Hippocampal formation (tissue), 2 donors: ENCODE results near the gene DNM1.
A peak's percentile ranks its signal among the peaks of the same experiment; 100 is the strongest.
"Not testable (repeated sequence)": the region's sequence is repeated elsewhere in the genome, so short reads cannot be mapped to it uniquely, and the experiment has no call there.

ENCODE experiments used
- DNase-seq, 2 donors: peaks; one replicate each; lab custom pipeline; 2025; lab: John Stamatoyannopoulos, UW

Gene DNM1

GRCh38 chr9:128225770-128226411 lies 22.7 kb downstream of the DNM1 start:
- DNase-seq = no peak

GRCh38 chr9:128226412-128226801 lies 23.2 kb downstream of the DNM1 start:
- no peak for DNase-seq

DNA sequence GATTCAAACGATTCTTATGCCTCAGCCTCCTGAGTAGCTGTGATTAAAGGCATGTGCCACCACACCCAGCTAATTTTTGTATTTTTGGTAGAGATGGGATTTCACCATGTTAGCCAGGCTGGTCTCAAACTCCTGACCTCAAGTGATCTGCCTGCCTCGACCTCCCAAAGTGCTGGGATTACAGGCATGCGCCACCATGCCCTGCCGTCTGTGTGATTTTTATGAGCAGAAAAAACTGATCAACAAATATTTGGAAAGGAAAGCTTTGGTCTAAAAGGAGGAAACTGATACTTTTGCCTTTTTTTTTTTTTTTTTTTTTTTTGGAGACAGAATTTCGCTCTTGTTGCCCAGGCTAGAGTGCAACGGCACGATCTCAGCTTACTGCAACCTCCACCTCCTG lies 27.7 kb downstream of the DNM1 start:
- not testable (repeated sequence) for DNase-seq

GRCh38 chr9:128231638-128232527 lies 28.7 kb downstream of the DNM1 start:
- no peak for DNase-seq

DNA sequence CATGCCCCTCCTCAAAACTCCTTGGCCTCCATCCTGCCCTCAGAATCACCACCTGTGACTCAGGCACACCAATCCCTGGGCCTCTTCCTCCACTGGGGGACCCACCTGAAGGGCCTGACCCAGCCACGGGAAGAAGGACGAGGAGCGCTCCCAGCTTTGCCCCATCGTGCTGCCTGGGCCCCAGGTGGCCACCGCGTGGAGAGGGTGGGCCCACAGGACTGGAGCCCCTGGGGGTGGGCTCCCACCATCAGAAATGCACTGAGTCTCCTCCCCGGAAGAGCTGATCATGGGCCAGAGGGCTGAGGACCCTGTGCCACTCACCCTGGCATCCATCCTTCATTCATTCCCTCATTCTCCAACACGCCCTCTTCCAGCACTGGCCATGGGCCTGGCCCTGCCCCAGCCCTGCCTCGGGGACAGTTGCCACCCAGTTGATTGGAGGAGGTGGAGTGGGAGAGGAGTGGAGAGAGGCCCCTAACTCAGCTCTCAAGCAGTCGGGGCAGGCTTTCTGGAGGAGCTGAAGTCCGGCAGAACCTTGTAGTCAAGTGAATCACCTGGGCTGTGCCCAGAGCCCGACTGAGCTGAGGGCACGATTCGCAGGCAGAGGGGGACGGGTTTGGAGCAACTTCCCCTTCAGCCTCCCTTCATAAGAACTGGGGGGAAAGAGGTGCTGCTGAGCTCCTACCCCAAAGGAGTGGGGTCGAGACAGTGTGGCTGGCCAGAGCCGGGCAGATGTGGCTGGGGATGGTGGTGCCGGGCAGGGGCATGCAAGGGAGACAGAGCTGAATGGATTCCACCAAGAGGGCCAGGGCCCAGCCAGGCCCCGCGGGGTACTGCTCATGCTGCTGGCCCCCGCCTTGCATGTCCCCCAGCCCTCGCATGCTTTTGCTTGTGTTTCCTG lies 29.6 kb downstream of the DNM1 start:
- DNase-seq = no peak

DNA sequence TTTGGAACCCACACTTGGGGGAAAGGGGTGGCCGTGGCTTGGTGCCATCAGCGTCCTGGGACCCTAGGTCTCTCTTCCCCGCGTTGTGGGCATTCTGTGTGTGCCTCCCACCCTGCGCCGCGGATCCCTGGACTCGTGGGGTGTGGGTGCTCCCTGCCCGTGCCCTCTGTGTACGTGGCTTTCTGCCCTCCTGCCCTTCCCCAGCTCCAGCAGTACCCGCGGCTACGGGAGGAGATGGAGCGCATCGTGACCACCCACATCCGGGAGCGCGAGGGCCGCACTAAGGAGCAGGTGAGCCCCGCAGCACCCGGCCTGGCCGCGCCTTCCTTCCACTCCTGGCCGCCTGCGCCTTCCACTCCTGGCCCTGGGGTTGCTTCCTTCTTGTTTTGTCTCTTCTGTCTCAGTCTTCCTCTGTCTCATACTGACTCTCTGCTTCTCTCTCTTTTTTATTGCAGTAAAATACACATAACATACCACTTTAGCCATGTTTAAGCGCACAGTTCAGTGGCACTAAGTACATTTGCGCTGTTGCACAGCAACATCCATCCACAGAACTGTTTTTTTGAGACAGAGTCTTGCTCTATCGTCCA lies 30.7 kb downstream of the DNM1 start:
- no peak for DNase-seq

DNA sequence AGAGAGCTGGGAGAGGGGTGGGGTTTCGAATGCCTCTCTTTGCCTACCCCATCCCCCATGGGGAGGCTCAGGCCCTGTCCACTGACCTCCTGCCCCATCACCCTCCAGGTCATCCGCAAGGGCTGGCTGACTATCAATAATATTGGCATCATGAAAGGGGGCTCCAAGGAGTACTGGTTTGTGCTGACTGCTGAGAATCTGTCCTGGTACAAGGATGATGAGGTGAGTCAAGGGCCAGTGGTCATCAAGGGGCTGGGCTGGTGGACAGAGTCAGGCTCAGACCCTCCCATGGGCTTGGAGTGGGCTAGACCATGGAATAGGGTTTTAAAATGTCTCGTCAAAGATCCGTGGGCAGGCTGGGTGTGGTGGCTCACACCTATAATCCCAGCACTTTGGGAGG lies 38.9 kb downstream of the DNM1 start:
- DNase-seq = no peak

DNA sequence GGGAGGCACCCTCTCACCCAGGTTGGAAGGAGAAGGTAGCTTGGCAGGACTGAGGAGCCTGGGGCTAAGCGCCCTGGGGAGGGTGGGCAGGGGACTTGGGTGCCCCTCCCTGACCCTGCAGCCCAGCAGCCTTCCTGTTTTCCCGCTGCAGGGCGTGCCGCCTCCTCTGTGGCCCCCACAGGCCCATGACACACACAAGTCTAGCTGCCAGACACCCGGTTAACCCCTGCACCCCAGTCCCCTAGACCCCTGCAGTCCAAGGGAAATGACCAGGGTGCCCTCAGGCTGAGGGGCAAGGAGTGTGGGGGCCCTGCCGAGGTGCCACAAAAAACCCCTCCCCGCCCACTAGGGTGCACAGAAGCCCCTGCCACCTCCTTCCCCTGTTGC lies 39.6 kb downstream of the DNM1 start:
- DNase-seq = no peak

DNA sequence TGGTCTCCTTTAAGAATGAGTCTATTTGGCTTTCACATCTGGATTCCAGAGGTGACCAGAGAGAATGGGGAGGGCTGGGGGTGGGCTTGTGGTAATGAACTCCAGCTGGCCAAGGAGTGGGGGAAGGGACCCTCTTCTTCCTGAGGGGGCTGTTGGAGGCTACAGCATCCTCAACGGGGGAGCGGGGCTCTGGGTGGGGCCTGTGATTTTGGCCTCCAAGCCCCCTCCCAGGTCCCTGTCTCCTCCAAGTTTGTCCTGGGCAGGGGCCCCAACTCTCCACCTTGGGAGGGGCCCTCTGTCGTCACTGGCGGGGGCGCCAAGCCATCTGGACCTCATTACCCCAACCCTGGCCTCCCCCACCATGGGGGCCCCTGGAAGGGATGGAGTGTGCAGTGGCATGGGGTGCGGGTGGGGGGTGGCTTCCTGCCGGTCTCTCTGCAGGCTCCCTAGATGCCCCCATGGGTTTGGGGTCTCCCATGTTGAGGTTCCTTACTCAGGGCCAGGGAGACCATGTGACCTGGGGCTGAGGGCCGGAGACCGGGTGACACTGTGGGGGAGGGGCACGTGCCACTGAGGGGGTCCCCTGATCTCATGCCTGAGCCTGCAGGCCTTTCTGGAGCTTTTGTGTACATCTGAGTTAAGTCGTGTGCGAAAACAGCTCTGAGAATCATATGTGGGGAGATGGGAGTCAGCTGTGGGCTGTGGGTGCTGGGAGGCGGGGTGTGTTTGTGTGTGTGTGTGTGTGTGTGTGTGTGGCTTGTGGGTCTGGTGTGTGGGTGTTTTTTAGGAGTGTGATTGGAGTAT lies 40.2 kb downstream of the DNM1 start:
- no peak for DNase-seq

GRCh38 chr9:128244091-128244836 lies 41.1 kb downstream of the DNM1 start:
- DNase-seq = no peak

- DNase-seq = no peak
These were observed 41.7 kb downstream of the DNM1 start for GRCh38 chr9:128244837-128245231.

- no peak for DNase-seq
These were observed 42.4 kb downstream of the DNM1 start for GRCh38 chr9:128245421-128246151.

- DNase-seq = no peak
These were observed 43.3 kb downstream of the DNM1 start for GRCh38 chr9:128246471-128246870.

DNA sequence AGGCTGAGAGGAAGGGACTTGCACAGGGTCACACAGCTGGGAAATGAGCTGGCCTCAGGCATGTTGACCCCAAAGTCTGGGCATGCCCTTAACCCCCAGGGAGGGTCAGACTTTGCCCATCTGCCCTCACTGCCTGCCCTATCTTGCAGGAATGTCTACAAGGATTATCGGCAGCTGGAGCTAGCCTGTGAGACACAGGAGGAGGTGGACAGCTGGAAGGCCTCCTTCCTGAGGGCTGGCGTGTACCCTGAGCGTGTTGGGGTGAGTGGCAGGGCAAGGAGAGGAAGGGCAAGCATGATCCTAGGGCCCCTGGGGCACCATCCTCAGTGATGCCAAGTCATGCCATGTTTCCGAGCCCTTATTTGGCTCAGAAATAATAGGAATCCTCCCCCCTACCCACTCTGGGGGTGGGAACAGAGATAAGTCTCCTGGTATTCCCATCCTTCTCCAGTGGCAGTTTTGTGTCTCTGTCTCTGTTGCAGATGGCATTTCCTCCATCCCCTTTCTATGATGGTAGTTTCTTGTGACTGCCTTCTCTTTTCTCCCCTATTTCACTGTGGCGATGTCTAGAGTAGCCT lies 44.1 kb downstream of the DNM1 start:
- DNase-seq = no peak

- no peak for DNase-seq
These were observed 46.4 kb downstream of the DNM1 start for GRCh38 chr9:128249558-128249907.

DNA sequence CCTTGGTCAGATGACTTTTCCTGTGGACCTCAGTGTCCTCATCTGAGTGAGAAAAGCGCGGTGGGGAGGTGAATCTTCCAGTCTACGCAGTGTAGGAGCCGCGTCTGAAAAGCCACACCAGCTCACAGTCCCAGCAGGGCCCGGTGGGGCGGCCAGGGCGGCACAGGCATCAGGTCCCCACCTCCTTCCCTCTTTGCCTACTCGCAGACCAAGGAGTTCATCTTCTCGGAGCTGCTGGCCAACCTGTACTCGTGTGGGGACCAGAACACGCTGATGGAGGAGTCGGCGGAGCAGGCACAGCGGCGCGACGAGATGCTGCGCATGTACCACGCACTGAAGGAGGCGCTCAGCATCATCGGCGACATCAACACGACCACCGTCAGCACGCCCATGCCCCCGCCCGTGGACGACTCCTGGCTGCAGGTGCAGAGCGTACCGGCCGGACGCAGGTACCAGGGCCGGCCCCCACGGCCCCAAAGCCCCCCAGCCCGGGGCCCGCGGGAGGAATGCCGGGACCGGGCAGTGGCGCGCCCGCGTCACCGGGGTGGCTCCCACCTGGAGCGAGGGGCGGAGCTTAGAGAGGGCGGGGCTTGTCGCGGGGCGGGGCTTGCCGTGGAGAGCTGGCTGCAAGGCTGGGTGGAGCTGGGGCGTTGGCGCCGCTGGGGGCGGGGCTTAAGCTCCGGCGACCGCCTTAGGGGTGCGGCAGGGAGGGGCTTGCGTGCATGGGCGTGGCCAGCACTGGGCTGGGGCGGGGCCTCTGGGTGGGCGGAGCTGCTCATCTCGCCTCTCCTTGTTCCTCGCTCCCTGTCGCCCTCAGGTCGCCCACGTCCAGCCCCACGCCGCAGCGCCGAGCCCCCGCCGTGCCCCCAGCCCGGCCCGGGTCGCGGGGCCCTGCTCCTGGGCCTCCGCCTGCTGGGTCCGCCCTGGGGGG lies 47.0 kb downstream of the DNM1 start:
- DNase-seq = peak in 1 of 2 donors; percentile 36

DNA sequence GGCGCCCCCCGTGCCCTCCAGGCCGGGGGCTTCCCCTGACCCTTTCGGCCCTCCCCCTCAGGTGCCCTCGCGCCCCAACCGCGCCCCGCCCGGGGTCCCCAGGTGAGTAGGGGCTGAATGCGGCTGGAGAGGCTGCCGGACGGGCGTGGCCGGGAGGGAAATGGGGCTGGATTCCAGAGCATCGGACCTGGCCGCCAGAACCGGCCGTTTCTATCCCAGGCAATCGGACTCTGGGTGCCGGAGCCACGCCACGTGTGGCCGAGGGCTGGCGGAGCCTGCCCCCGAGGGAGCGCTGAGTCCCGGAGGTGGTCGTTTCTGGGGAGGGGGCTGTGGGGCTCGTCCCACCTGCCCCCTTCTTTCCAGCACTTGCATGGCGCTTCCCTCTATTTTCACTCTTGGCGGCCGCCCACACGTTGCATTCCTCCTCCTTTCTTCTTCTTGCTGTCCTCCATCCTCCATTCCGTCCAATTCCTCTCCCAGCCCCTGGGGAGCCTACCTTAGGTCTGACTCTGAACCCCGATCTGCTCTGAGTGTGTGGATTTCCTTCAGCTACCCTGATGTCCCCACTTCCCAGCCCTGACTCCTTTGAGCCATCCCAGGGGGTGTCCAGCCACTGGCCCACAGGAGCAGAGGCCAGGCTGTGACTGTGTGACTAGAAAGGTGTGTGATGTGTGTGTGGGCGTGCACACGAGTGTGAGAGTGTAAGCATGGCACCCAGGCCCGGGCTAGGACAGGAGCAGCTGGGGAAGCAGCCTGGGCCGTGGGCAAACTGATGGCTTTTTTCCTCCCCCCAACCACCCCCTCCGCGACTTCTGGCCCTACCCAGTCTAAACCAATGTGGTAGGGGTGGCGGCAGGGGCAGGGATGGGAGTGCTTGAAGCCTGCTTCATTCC lies 47.9 kb downstream of the DNM1 start:
- DNase-seq = no peak
